CD4-positive, CD25-positive, alpha-beta regulatory T cell (primary cell): ENCODE results near the gene PRELP. TPM values are rescaled to one million over a fixed set of nuclear protein-coding genes. Genes with fewer than 3 reads are reported as not detected.

Source experiments
- ATAC-seq, 2 donors: fragments of 150-1000 bp; cut with Tn5 transposase; one replicate each; pipeline ENCODE4 v1.10.0; 2021; ENCODE audit warnings: low read depth in 2 of 2, moderate number of reproducible peaks in 2 of 2, moderate library complexity in 1 of 2
- DNase-seq, 3 donors: peaks; one replicate each; pipeline versions ENCODE4 v3.0.0 to v3.0.0-alpha.2; 2012 to 2022; ENCODE audit warnings: mixed read lengths in 1 of 3
- H3K27ac ChIP-seq: one replicate; pipeline ENCODE4 v1.7.0; 2013; ENCODE audit warnings: mild to moderate bottlenecking, low read length; ENCODE audit not compliant: insufficient read depth, poor library complexity, severe bottlenecking
- H3K27me3 ChIP-seq: one replicate; pipeline ENCODE4 v1.7.0; 2013; ENCODE audit warnings: low read length; ENCODE audit not compliant: control insufficient read depth, insufficient read depth
- H3K36me3 ChIP-seq: one replicate; pipeline ENCODE4 v1.7.0; 2013; ENCODE audit warnings: mild to moderate bottlenecking, low read length, moderate library complexity; ENCODE audit not compliant: control insufficient read depth, insufficient read depth
- H3K4me1 ChIP-seq: 2 replicates; pipeline ENCODE4 v1.7.0; 2013; ENCODE audit warnings: mild to moderate bottlenecking, low read length; ENCODE audit not compliant: insufficient read depth, control insufficient read depth, poor library complexity, severe bottlenecking
- H3K4me3 ChIP-seq: one replicate; pipeline ENCODE4 v1.7.0; 2013; ENCODE audit warnings: low read depth, mild to moderate bottlenecking, low read length, moderate library complexity
- H3K9me3 ChIP-seq, 2 experiments: 1 replicate in 1 of 2; 2 replicates in 1 of 2; pipeline ENCODE4 v1.7.0; 2013; ENCODE audit warnings: low read length in 2 of 2, mild to moderate bottlenecking in 1 of 2, moderate library complexity in 1 of 2; ENCODE audit not compliant: control insufficient read depth in 2 of 2
- H3K27ac Mint-ChIP-seq, 3 donors: one replicate each; pipeline ENCODE4 v1.8.0; 2020 to 2022; ENCODE audit warnings: mild to moderate bottlenecking in 3 of 3, mixed read lengths in 3 of 3, moderate library complexity in 2 of 3
- H3K27me3 Mint-ChIP-seq: one replicate; pipeline ENCODE4 v1.8.0; 2022; ENCODE audit warnings: mild to moderate bottlenecking, mixed read lengths
- H3K36me3 Mint-ChIP-seq: one replicate; pipeline ENCODE4 v1.8.0; 2020; ENCODE audit warnings: mixed read lengths
- H3K4me1 Mint-ChIP-seq, 4 donors: one replicate each; pipeline ENCODE4 v1.8.0; 2020 to 2022; ENCODE audit warnings: mixed read lengths in 4 of 4, mild to moderate bottlenecking in 1 of 4
- H3K4me3 Mint-ChIP-seq, 4 donors: one replicate each; pipeline ENCODE4 v1.8.0; 2020 to 2022; ENCODE audit warnings: mild to moderate bottlenecking in 4 of 4, mixed read lengths in 4 of 4, moderate library complexity in 3 of 4
- H3K9me3 Mint-ChIP-seq, 7 donors: one replicate each; pipeline ENCODE4 v1.8.0; 2020 to 2022; ENCODE audit warnings: mixed read lengths in 7 of 7, mild to moderate bottlenecking in 3 of 7, moderate library complexity in 2 of 7
- polyA plus RNA-seq, 4 donors: library from polyadenylated mRNA; unstranded; fragments of 300-500 nt; fragmentation: Illumina TruSeq; gene quantifications; one replicate each; pipeline ENCODE4 v1.2.3, GENCODE V29; 2021
- total RNA-seq: library from RNA; stranded (reverse); gene quantifications from one replicate; pipeline ENCODE4 v1.2.3, GENCODE V29; 2022

Gene PRELP
- total and polyA plus RNA-seq, 5 donors from 2014 or later = not detected

- no peaks in the 10 kb centered on the region for H3K9me3 ChIP-seq
- Mint-ChIP-seq H3K27ac (no peak overlapping the region), H3K4me1 (peaks cover 0 to 14% (median 1%) of the 10 kb centered on the region in 4 donors), H3K27me3 (peaks cover 23% of the 10 kb centered on the region), H3K9me3 (no peaks in the 10 kb centered on the region), H3K36me3 (no peaks in the 10 kb centered on the region), H3K4me3 (peak overlapping the region in 1 of 4 donors; percentile 18)
- DNase-seq (no peak), ATAC-seq (no peak)
- H3K4me3 ChIP-seq = no peak overlapping the region
- no peaks in the 10 kb centered on the region for H3K36me3 ChIP-seq
- H3K4me1 ChIP-seq = peaks cover 8% of the 10 kb centered on the region
- no peaks in the 10 kb centered on the region for H3K27me3 ChIP-seq
- H3K27ac ChIP-seq = no peak overlapping the region
These were observed 16.6 kb downstream of the PRELP start for GRCh38 chr1:203492082-203492747.

DNA sequence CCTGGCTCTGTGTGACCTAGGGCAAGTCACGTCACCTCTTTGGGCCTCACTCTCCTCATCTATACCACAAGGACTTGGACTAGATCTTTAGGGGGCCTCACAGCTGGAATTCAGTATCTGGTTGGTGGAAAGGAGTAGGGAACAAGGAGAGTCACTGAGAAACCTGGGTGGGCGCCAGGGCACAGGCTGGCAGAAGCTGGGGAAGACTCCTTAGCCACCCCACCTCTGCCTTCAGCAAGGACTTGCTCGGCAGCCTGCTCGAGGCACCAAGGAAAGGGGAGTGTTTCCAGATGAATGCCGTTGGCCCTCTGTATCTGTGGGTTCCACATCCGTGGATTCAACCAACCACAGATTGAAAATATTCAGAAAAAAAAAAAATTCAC is 17.1 kb downstream of the PRELP start:
- no peaks in the 10 kb centered on the region for H3K9me3 Mint-ChIP-seq
- no peak overlapping the region for H3K27ac Mint-ChIP-seq
- ATAC-seq = no peak
- Histone ChIP-seq H3K9me3 (no peaks in the 10 kb centered on the region), H3K27me3 (no peaks in the 10 kb centered on the region), H3K36me3 (no peaks in the 10 kb centered on the region), H3K4me3 (no peak overlapping the region), H3K4me1 (peaks cover 4% of the 10 kb centered on the region), H3K27ac (no peak overlapping the region)
- H3K4me1 Mint-ChIP-seq = peaks cover 0 to 10% (median 0%) of the 10 kb centered on the region in 4 donors
- peaks cover 23% of the 10 kb centered on the region for H3K27me3 Mint-ChIP-seq
- H3K36me3 Mint-ChIP-seq = no peaks in the 10 kb centered on the region
- peak overlapping the region in 1 of 4 donors; percentile 18 for H3K4me3 Mint-ChIP-seq
- no peak for DNase-seq

GRCh38 chr1:203493901-203494300 is 18.3 kb downstream of the PRELP start, which contains the start of gene OPTC:
TSS of gene OPTC (plus strand) at chr1:203494153. CDS start at chr1:203496006, 1,853 bp downstream.
- H3K36me3 Mint-ChIP-seq = no peaks in the 10 kb centered on the region
- DNase-seq (no peak), ATAC-seq (no peak)
- no peaks in the 10 kb centered on the region for H3K9me3 Mint-ChIP-seq
- H3K27ac Mint-ChIP-seq = peak within 1 kb of the TSS in 1 of 3 donors; percentile 38
- Histone ChIP-seq H3K9me3 (no peaks in the 10 kb centered on the region), H3K4me3 (no peak within 1 kb of the TSS), H3K36me3 (no peaks in the 10 kb centered on the region), H3K27ac (no peak within 1 kb of the TSS), H3K4me1 (no peaks in the 10 kb centered on the region), H3K27me3 (no peaks in the 10 kb centered on the region)
- H3K4me1 Mint-ChIP-seq = peaks cover 0 to 6% (median 0%) of the 10 kb centered on the region in 4 donors
- peaks cover 23% of the 10 kb centered on the region for H3K27me3 Mint-ChIP-seq
- H3K4me3 Mint-ChIP-seq = no peak within 1 kb of the TSS

GRCh38 chr1:203495845-203496244 is 20.2 kb downstream of the PRELP start:
- Mint-ChIP-seq H3K4me3 (no peak overlapping the region), H3K9me3 (no peaks in the 10 kb centered on the region), H3K4me1 (no peaks in the 10 kb centered on the region), H3K27me3 (peaks cover 23% of the 10 kb centered on the region), H3K27ac (no peak overlapping the region), H3K36me3 (no peaks in the 10 kb centered on the region)
- H3K27ac ChIP-seq = no peak overlapping the region
- no peaks in the 10 kb centered on the region for H3K4me1 ChIP-seq
- no peaks in the 10 kb centered on the region for H3K27me3 ChIP-seq
- ATAC-seq (no peak), DNase-seq (no peak)
- no peaks in the 10 kb centered on the region for H3K36me3 ChIP-seq
- H3K9me3 ChIP-seq = no peaks in the 10 kb centered on the region
- H3K4me3 ChIP-seq = no peak overlapping the region

DNA sequence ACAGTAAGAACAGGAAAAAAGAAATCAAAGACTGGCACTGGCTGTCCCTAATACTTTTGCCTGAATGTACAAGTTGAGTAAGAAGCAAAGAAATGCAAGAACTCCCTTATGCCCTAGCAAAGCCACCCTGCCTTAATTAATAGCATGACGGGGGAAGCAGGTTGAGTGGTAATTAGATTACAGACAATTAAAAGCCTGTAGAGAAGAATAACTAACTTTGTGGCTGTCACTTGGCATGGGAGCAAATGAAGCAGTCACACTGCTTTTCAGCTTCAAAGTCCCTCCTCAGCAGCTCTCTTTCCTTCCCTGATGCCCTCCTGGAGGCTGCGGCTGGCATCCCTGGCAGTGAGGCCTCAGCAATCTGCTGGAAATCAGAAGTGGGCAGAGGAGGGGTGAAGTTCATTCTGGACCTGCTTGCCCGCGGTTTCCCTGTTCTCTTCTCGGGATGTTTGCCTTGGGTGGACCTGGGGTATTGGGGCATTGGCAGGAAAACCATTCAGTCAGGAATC is 21.7 kb downstream of the PRELP start:
- no peaks in the 10 kb centered on the region for H3K9me3 Mint-ChIP-seq
- H3K9me3 ChIP-seq = no peaks in the 10 kb centered on the region
- no peak overlapping the region for H3K27ac Mint-ChIP-seq
- H3K27me3 Mint-ChIP-seq = peaks cover 22% of the 10 kb centered on the region
- no peaks in the 10 kb centered on the region for H3K4me1 Mint-ChIP-seq
- no peak overlapping the region for H3K4me3 Mint-ChIP-seq
- no peak for ATAC-seq
- no peaks in the 10 kb centered on the region for H3K36me3 Mint-ChIP-seq
- H3K4me1 ChIP-seq = no peaks in the 10 kb centered on the region
- DNase-seq = no peak
- no peak overlapping the region for H3K4me3 ChIP-seq
- no peaks in the 10 kb centered on the region for H3K27me3 ChIP-seq
- no peak overlapping the region for H3K27ac ChIP-seq
- no peaks in the 10 kb centered on the region for H3K36me3 ChIP-seq

DNA sequence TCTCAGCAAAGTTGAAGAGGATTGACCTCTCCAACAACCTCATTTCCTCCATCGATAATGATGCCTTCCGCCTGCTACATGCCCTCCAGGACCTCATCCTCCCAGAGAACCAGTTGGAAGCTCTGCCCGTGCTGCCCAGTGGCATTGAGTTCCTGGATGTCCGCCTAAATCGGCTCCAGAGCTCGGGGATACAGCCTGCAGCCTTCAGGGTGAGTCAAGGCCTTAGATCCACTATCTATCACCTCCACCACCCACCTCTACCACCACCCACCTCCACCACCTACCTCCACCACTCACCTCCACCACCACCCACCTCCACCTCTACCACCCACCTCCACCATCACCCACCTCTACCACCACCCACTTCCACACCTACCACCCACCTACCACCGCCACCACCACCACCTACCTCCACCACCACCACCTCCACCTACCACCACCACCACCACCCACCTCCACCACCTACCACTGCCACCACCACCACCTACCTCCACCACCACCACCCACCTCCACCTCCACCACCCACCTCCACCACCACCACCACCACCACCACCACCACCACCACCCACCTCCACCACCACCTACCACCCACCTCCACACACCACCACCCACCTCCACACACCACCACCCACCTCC is 24.2 kb downstream of the PRELP start:
- ATAC-seq (no peak), DNase-seq (no peak)
- Mint-ChIP-seq H3K4me3 (no peak overlapping the region), H3K4me1 (peaks cover 0 to 3% (median 1%) of the 10 kb centered on the region in 4 donors), H3K36me3 (no peaks in the 10 kb centered on the region), H3K27me3 (peaks cover 20% of the 10 kb centered on the region), H3K9me3 (no peaks in the 10 kb centered on the region), H3K27ac (peak overlapping the region in 1 of 3 donors; percentile 65)
- no peaks in the 10 kb centered on the region for H3K9me3 ChIP-seq
- no peak overlapping the region for H3K4me3 ChIP-seq
- H3K4me1 ChIP-seq = no peaks in the 10 kb centered on the region
- H3K27ac ChIP-seq = no peak overlapping the region
- H3K27me3 ChIP-seq = no peaks in the 10 kb centered on the region
- H3K36me3 ChIP-seq = no peaks in the 10 kb centered on the region

DNA sequence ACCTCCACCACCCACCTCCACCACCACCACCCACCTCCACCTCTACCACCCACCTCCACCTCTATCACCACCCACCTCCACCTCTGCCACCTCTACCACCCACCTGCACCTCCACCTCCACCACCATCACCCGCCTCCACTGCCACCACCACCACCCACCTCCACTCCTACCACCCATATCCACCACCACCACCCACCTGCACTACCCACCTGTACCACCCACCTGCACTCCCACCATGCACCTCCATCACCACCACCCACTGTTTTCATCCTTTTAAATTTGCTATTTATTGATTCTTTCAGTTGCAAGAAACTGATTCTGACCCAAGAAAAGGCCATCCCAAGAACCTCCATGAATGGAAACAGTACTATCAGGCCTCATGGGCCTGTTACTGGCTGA is 24.7 kb downstream of the PRELP start:
- ATAC-seq (no peak), DNase-seq (no peak)
- Histone ChIP-seq H3K9me3 (no peaks in the 10 kb centered on the region), H3K4me1 (no peaks in the 10 kb centered on the region), H3K4me3 (no peak overlapping the region), H3K36me3 (no peaks in the 10 kb centered on the region), H3K27me3 (no peaks in the 10 kb centered on the region), H3K27ac (no peak overlapping the region)
- no peak overlapping the region for H3K4me3 Mint-ChIP-seq
- H3K36me3 Mint-ChIP-seq = no peaks in the 10 kb centered on the region
- peaks cover 0 to 4% (median 1%) of the 10 kb centered on the region in 4 donors for H3K4me1 Mint-ChIP-seq
- H3K27ac Mint-ChIP-seq = no peak overlapping the region
- peaks cover 20% of the 10 kb centered on the region for H3K27me3 Mint-ChIP-seq
- no peaks in the 10 kb centered on the region for H3K9me3 Mint-ChIP-seq
